AG09309 (cell line): Measurements from ENCODE around the gene TCEAL3.

Experiments used
- DNase-seq: peaks from one replicate; pipeline ENCODE4 v3.0.0-alpha.2; 2010; ENCODE audit warnings: low read depth
- H3K4me3 ChIP-seq: 2 replicates; pipeline ENCODE4 v1.5.1; 2011; ENCODE audit warnings: mild to moderate bottlenecking, low read depth, low read length, moderate library complexity; ENCODE audit not compliant: control insufficient read depth
- TF ChIP-seq, protein P1 (sequence below): IDR thresholded peaks from 2 replicates; pipeline ENCODE4 v1.5.1; 2011; ENCODE audit warnings: mild to moderate bottlenecking, low read depth, low read length, inconsistent platforms; ENCODE audit not compliant: insufficient read depth, control insufficient read depth; ENCODE audit errors: missing control alignments

TCEAL3 gene

DNA sequence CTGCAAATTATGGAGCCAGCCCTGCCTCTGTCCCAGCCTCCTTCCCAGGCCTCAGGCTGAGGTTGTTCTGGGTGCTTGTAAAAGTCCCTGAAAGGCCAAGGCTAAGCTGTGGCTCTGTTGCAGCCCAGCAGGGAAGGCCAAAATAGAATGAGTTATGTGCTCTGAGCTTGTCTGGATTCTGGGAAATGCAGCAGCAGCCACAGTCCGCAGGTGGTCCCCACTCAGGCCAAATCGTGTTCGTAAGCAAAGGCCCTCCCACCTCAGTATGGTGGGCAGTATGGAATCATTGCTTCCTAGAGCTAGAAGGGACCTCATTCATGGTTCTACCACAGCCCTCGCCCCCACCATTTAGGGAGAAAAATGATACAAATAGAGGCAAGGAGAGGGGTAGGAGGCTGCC is 16.3 kb downstream of the TCEAL3 start:
- TF ChIP-seq, protein P1, sequence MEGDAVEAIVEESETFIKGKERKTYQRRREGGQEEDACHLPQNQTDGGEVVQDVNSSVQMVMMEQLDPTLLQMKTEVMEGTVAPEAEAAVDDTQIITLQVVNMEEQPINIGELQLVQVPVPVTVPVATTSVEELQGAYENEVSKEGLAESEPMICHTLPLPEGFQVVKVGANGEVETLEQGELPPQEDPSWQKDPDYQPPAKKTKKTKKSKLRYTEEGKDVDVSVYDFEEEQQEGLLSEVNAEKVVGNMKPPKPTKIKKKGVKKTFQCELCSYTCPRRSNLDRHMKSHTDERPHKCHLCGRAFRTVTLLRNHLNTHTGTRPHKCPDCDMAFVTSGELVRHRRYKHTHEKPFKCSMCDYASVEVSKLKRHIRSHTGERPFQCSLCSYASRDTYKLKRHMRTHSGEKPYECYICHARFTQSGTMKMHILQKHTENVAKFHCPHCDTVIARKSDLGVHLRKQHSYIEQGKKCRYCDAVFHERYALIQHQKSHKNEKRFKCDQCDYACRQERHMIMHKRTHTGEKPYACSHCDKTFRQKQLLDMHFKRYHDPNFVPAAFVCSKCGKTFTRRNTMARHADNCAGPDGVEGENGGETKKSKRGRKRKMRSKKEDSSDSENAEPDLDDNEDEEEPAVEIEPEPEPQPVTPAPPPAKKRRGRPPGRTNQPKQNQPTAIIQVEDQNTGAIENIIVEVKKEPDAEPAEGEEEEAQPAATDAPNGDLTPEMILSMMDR = no peak
- no peak overlapping the region for H3K4me3 ChIP-seq
- DNase-seq = no peak

DNA sequence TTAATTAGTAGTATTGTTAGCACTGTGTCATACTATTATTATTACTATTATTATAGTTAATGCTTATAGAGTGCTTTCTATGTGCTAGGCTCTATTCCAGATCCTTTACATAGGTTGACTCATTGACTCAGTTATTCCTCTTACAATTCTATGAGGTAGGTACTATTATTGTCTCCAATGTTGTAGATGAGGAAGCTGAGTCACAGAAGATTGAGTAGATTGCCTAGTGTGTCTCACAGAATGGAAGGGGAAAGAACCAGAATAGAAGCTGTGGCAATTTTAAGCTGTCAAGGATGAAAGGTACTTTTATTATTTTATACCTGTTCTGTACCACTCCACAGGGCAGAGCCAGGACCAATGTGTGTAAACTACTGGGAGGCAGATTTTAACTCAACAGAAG is 19.1 kb downstream of the TCEAL3 start:
- no peak for DNase-seq
- TF ChIP-seq, protein P1 = no peak
- no peak overlapping the region for H3K4me3 ChIP-seq

DNA sequence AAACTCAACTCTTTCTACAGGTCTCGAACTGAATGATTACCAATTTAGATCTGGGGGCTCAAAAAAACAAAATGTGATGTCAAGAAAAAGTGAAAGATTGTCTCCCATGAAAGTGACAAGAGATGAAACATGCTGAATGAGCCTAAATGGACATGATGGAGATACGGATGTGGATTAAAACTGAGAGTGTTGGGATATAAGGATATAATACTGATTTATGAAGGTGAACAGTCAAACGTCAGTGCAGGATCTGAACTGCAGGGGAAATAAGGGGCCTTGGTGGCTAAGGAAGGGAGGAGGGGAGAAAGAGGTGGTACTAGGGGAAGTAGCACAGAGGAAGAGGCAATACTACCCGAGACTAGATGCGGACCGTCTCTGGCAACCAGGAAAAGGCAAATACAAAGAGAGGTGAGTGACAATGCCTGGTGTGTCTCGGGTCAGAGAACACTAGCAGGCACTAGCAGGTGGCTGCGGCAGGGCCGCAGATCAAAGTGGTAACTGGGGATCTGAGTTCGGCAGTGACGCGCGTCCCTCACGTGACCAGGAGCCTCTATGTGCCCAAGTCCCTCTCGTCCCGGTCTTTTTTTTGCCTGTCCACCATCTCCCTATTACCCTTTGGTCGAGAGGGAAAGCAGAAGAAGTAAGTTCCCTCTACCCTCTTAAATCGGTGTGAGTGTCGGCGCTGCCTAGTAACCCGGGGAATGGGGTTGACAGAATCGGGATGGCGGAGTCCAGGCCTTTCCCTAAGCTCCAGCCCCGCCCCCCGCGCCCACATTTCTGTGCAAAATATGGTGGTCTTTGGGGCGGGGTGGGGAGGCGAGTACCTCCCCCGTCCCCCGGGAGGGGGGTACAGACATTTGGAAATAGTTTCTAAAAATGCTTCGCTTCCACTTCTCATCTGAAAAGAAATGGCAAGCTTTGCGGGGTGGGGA is 20.9 kb downstream of the TCEAL3 start, which contains the start of gene TCEAL1:
TSS of gene TCEAL1 (plus strand) at position 590 of the 932 bp plus-strand sequence. CDS start 942 bp downstream, outside the sequence.
- peak within 1 kb of the TSS; percentile 70 for H3K4me3 ChIP-seq
- TF ChIP-seq, protein P1 = no peak
- no peak for DNase-seq

DNA sequence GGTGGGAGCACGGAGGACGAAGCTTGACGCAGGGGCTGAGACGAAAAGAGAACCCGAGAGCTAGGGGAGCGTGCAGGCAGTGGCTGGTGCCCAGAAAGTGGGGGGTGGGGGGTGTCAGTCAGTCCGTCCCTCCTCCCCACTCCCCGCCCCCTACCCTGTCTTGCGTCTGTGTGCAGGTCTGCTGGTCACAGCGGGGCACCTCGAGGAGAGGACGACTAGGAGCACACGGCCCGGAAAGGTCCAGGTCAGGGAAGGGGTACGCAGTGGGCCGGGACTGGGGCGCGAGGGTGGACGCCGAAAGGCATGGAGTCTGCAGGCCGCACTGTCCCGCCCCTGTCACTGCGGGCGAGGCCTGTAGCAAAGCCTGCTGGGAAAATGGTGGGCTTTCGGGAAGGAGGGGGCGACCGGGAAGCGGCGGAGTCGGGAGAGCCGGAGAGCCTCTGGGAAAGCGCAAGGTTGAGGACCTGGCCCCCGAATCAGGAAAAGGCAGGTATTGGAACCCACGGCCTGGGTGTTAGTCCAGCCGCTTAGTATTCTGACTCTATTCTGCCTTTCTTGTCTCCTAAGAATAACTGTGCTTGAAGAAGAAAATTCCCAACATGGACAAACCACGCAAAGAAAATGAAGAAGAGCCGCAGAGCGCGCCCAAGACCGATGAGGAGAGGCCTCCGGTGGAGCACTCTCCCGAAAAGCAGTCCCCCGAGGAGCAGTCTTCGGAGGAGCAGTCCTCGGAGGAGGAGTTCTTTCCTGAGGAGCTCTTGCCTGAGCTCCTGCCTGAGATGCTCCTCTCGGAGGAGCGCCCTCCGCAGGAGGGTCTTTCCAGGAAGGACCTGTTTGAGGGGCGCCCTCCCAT is 21.8 kb downstream of the TCEAL3 start:
- TF ChIP-seq, protein P1 = peak; percentile 69
- H3K4me3 ChIP-seq = peak overlapping the region; percentile 70
- DNase-seq = peak; percentile 31

DNA sequence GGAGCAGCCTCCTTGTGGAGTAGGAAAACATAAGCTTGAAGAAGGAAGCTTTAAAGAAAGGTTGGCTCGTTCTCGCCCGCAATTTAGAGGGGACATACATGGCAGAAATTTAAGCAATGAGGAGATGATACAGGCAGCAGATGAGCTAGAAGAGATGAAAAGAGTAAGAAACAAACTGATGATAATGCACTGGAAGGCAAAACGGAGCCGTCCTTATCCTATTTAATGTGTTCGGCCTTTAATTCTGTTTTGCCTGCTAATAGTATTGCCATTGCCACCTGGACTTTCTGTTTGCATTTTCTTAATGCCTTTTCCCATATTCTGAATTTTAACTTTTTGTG is 22.4 kb downstream of the TCEAL3 start:
- DNase-seq = no peak
- TF ChIP-seq, protein P1 = no peak
- H3K4me3 ChIP-seq = peak overlapping the region; percentile 70

DNA sequence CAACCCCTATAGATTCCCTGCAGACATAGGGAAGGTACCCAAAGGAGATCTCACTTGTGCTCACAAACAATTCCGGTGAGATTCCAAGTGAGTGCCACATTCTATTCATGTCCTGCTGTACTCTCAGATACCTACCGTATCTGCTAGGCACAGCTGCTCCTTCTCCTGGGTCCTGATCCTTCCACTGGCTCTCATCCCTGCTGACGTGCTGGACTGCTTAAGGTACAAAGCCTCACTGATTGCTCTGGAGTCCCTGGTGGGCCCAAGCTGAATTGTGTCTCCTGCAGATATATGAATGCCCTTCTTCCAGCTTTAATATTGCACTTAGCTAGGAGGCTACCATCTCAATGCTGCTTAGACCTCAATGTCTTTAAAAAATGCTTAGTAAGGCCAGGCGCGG is 23.4 kb downstream of the TCEAL3 start:
- DNase-seq = no peak
- TF ChIP-seq, protein P1 = no peak
- H3K4me3 ChIP-seq = no peak overlapping the region
